GM10847 (cell line): Measurements from ENCODE around the gene CNOT4.

Source experiments
- POLR2A ChIP-seq: IDR thresholded peaks from 2 replicates; pipeline ENCODE4 v1.6.1; 2011; ENCODE audit not compliant: insufficient read length; ENCODE audit errors: extremely low read depth

Gene CNOT4

GRCh38 chr7:135368416-135369186, 141.3 kb downstream of the CNOT4 start:
- TF ChIP-seq POLR2A = no peak

DNA sequence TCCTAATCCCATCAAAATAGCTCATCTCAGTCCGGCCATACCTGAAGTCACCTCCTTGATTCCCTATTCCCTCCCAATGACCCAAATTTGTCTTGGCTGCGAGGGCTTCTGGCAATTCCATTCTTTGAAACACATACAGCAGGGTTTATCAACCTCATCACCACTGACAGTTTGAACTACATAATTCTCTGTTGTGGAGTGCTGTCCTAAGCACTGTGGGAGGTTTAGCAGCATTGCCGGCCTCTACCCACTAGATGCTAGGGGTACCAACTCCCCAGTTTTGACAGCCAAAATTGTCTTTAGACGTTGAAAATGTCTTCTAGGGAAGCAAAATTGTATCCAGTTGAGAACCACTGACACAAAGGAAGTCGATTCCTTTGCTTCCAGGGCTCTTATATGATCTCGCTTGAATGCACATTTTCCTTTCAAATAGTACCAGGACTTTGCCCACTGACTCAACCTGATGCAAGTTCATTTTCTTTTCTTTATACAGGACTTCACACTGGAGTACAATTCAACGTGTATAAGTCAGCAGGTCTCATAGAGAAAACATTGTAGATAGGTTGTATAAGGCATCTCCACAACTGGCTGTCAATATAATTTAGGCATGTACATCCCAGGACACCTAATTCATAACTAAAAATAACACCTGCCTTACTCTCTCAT, 142.9 kb downstream of the CNOT4 start:
- no peak for TF ChIP-seq POLR2A

- TF ChIP-seq POLR2A = no peak
Measured at GRCh38 chr7:135365721-135366120, 144.2 kb downstream of the CNOT4 start.

GRCh38 chr7:135364206-135364605, 145.7 kb downstream of the CNOT4 start:
- TF ChIP-seq POLR2A = no peak

- no peak for TF ChIP-seq POLR2A
Measured at GRCh38 chr7:135362871-135363270, 147.0 kb downstream of the CNOT4 start.

- TF ChIP-seq POLR2A = no peak
Measured at GRCh38 chr7:135361788-135362187, 148.1 kb downstream of the CNOT4 start.

DNA sequence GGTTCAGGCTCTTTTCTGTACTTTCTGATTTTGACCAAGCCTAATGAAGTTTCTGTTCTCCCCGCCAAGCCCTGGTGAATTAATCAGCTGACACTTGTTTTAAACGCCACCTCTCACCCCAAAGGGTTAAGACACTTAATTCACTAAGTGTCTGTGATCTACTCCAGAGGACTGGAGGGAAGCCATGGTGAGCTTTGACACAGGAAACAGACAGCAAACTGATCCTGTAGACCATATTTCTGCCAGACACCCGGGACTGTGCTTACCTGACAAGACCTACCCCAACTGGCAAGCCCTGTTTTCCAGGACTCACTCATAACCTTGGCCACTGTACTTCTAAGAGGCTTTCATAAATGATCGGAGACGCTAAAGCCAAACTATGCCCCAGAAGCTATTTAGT, 150.3 kb downstream of the CNOT4 start:
- no peak for TF ChIP-seq POLR2A

GRCh38 chr7:135355377-135356048, 154.4 kb downstream of the CNOT4 start:
- TF ChIP-seq POLR2A = no peak

DNA sequence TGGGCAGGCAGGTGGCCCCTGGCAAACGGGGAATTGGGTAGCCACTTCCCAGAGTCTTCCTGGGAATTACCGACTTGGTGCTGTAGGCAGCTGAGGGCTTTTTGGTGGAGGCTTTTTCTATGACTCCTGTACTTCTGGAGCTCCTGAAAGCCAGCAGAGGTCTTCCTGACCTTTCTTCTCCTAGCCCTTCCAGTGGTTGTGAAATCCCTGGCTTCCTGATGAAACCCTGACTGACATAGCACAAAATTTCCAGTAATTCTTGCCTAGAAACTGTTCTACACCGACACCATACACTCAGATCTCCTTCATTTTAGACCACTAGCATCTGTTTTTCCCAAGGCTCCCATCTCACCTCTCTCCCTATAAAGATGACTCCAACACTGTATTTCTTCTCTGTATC, 156.1 kb downstream of the CNOT4 start:
- TF ChIP-seq POLR2A = no peak

DNA sequence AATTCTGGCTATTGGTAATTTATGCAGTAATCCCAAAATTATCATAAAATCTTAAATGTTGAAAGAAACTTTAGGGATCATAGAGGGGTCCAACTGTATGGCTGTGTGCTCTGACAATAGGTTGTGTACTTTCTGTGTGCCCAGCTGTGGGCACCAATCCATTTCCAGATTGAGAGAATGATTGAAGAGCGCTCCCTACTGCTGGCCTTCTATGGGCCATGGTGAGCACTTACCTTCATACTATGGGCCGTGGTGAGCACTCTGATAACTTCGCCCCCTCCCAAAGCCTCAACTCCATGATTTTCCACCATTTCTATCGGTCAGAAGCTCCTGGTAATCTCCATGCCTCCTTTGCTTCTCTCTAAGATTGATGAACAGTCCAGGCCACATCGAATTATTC, 157.6 kb downstream of the CNOT4 start:
- TF ChIP-seq POLR2A = no peak

DNA sequence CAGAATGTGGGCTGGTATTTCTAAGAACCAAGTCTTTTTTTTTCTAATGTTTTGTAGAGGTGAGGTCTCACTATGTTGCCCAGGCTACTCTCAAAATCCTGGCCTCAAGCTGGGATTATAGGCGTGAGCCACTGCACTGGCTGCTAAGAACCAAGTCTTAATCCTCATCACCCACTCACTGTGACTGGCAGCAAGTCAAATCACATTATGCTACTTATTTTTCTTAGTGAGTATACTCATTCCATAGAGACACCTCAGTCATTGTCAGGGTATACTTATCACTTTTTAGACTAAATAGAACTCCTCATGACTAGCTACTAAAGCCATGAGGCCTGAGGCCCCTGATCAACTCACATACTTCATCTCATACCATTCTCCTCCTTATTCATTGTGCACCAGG, 160.2 kb downstream of the CNOT4 start:
- no peak for TF ChIP-seq POLR2A

GRCh38 chr7:135348493-135348892, 161.4 kb downstream of the CNOT4 start:
- no peak for TF ChIP-seq POLR2A

DNA sequence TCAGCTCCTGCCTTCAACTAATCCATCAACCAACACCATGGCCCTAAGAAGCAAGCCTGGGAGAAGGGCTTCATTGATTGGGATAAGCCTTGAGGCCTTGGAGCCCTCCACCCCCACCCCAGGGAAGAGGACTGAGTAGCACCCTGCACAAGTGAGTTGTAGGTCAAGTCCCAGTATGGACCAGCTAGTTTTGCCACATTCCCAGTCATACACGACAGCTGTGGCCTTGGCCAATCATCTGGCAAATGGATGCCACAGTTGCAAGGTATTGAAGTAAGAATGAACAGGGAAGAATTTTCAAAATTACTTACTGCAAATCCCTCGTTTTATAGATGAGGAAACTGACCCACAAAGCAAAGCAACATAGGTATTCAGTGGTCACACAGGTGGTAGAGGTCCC, 166.5 kb downstream of the CNOT4 start:
- TF ChIP-seq POLR2A = no peak

- TF ChIP-seq POLR2A = no peak
Measured at GRCh38 chr7:135342887-135343286, 167.0 kb downstream of the CNOT4 start.

GRCh38 chr7:135341049-135341448, 168.9 kb downstream of the CNOT4 start:
- no peak for TF ChIP-seq POLR2A

- TF ChIP-seq POLR2A = no peak
Measured at GRCh38 chr7:135337977-135338550, 171.8 kb downstream of the CNOT4 start.
